GM18505 (cell line): ENCODE results near the gene MRPL17.
"Not testable (repeated sequence)": the region's sequence is repeated elsewhere in the genome, so short reads cannot be mapped to it uniquely, and the experiment has no call there.

ENCODE experiments used
- ATAC-seq: cut with Tn5 transposase; IDR thresholded peaks from one replicate; pipeline ENCODE4 v1.9.1; 2021; ENCODE audit not compliant: unreplicated experiment
- POLR2A ChIP-seq: IDR thresholded peaks from 4 replicates; pipeline ENCODE4 v1.6.1; 2011; ENCODE audit warnings: borderline replicate concordance; ENCODE audit not compliant: insufficient read depth, insufficient read length; ENCODE audit errors: extremely low read depth

MRPL17 gene

GRCh38 chr11:6695377-6695776 is 12.2 kb upstream of the MRPL17 start:
- no peak for ATAC-seq
- no peak for TF ChIP-seq POLR2A

- no peak for ATAC-seq
Measured at GRCh38 chr11:6694229-6694535, 11.0 kb upstream of the MRPL17 start.

GRCh38 chr11:6693342-6694228 is 10.4 kb upstream of the MRPL17 start:
- ATAC-seq, result no peak
- no peak for TF ChIP-seq POLR2A

More at GRCh38 chr11:6694229-6694535, 11.0 kb upstream of the MRPL17 start:
- TF ChIP-seq POLR2A, result no peak

GRCh38 chr11:6692128-6692527 is 9.0 kb upstream of the MRPL17 start:
- ATAC-seq, result no peak
- no peak for TF ChIP-seq POLR2A

- ATAC-seq, result not testable (repeated sequence)
Measured at GRCh38 chr11:6690431-6691132, 7.4 kb upstream of the MRPL17 start.

- ATAC-seq, result no peak
- TF ChIP-seq POLR2A, result no peak
Measured at GRCh38 chr11:6687876-6688275, 4.7 kb upstream of the MRPL17 start.

- no peak for ATAC-seq
- TF ChIP-seq POLR2A, result no peak
Measured at GRCh38 chr11:6686006-6686405, 2.9 kb upstream of the MRPL17 start.

- ATAC-seq, result not testable (repeated sequence)
Measured at GRCh38 chr11:6684068-6684467, 928 bp upstream of the MRPL17 start.

GRCh38 chr11:6682591-6682935 is 577 bp downstream of the MRPL17 start:
- no peak for ATAC-seq
- no peak for TF ChIP-seq POLR2A

GRCh38 chr11:6681949-6682348 is 1.2 kb downstream of the MRPL17 start:
- ATAC-seq, result no peak
- TF ChIP-seq POLR2A, result no peak

GRCh38 chr11:6681505-6681904 is 1.6 kb downstream of the MRPL17 start:
- TF ChIP-seq POLR2A, result no peak
- no peak for ATAC-seq

GRCh38 chr11:6677018-6677417 is 6.1 kb downstream of the MRPL17 start:
- ATAC-seq, result no peak
- no peak for TF ChIP-seq POLR2A

- no peak for TF ChIP-seq POLR2A
- no peak for ATAC-seq
Measured at GRCh38 chr11:6674862-6675261, 8.3 kb downstream of the MRPL17 start.

- no peak for ATAC-seq
- no peak for TF ChIP-seq POLR2A
Measured at GRCh38 chr11:6674219-6674597, 8.9 kb downstream of the MRPL17 start.

- ATAC-seq, result no peak
- no peak for TF ChIP-seq POLR2A
Measured at GRCh38 chr11:6673523-6674218, 9.5 kb downstream of the MRPL17 start.

- TF ChIP-seq POLR2A, result no peak
- ATAC-seq, result no peak
Measured at GRCh38 chr11:6671991-6672390, 11.1 kb downstream of the MRPL17 start.
